ENCODE measurements around the gene DIPK2B.

The DIPK2B gene

GRCh38 chrX:45196701-45197100, 4.0 kb downstream of the DIPK2B start:
- Histone ChIP-seq H3K4me2 (ENCODE audit: low read length) (no peak overlapping the region), H3K4me3 (ENCODE audit: low read length) (no peak overlapping the region), H3K9me3 (replicated peaks; ENCODE audit: low read length) (no peaks in the 10 kb centered on the region), H3K27me3 (ENCODE audit: control insufficient read depth, insufficient read depth, low read length) (peaks cover 41% of the 10 kb centered on the region), H3K4me1 (ENCODE audit: control insufficient read depth, insufficient read depth, low read length) (no peaks in the 10 kb centered on the region), H3K9ac (ENCODE audit: low read depth, low read length) (no peak overlapping the region), H3K36me3 (ENCODE audit: insufficient read depth, low read length) (no peaks in the 10 kb centered on the region)

DNA sequence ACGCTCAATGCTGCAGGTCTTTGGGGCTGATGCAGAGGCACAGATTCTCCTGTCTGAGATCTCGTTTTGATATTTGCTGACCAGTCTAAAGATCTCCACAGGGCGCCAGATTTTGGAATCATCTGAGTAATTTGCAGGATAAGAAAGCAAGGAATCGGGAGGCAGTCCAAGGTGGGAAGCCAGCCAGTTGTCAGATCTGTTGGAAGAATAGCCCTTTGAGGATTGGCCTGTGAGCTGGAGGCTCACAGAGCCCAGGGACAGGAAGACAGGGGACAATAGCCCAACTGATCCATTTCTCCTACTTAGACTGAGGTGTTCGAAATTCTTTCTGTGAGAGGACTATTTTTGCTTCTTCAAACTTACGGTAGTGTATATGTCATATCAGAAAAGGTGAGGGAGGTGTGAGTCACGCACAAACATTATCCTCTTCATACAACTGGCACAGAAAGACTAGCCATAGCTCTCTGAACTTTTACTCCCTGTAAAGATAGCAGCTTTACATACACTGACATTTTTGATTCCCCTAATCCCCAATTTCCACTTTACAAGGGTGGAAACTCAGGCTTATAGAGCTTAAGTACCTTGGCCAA, 8.8 kb downstream of the DIPK2B start:
- Histone ChIP-seq H3K4me2 (ENCODE audit: low read length) (no peak overlapping the region), H3K9me3 (replicated peaks; ENCODE audit: low read length) (no peaks in the 10 kb centered on the region), H3K9ac (ENCODE audit: low read depth, low read length) (no peak overlapping the region), H3K4me3 (ENCODE audit: low read length) (no peak overlapping the region), H3K27me3 (ENCODE audit: control insufficient read depth, insufficient read depth, low read length) (peaks cover 14% of the 10 kb centered on the region), H3K4me1 (ENCODE audit: control insufficient read depth, insufficient read depth, low read length) (peaks cover 5% of the 10 kb centered on the region), H3K36me3 (ENCODE audit: insufficient read depth, low read length) (no peaks in the 10 kb centered on the region)

DNA sequence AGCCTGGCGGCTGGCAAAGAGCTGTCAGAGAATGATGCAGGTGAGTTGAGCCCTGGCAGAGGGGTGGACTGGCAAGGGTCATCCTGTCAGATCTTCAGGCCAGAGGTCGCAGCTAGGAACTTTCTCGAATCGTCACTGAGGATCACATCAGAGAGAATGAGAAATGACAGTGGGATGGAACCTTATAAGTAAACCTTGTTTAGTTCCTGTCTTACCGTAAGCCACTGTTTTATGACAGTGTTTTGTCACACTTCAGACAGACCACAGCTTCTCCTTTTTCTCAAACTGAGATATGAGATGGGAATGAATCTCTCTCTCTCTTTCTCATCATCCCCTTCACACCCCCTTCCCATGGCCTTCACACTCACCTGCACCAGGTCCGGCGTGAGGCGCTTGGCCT, 9.3 kb downstream of the DIPK2B start:
- Histone ChIP-seq H3K27me3 (ENCODE audit: control insufficient read depth, insufficient read depth, low read length) (peaks cover 14% of the 10 kb centered on the region), H3K4me1 (ENCODE audit: control insufficient read depth, insufficient read depth, low read length) (peaks cover 5% of the 10 kb centered on the region), H3K9me3 (replicated peaks; ENCODE audit: low read length) (no peaks in the 10 kb centered on the region), H3K4me2 (ENCODE audit: low read length) (no peak overlapping the region), H3K36me3 (ENCODE audit: insufficient read depth, low read length) (no peaks in the 10 kb centered on the region), H3K9ac (ENCODE audit: low read depth, low read length) (no peak overlapping the region), H3K4me3 (ENCODE audit: low read length) (no peak overlapping the region)

DNA sequence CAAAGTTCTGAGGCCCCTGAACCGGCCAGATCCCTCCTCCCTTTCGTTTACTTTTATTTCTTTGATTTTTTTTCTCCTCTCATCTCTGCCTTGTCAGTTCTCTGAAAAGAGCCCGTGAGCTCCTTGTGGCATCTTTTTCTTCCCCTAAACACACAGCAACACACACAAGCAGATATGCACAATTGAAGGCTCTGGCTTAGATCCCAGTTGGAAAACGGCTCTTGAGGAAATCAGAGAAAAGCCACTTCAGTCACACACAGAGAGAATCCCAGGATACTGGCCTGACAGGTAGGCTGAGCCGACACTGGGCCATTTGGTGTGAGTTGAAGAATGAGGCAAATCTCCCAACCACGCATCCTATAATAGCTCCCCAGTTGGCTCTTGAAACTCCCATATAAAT, 12.9 kb downstream of the DIPK2B start:
- Histone ChIP-seq H3K9me3 (replicated peaks; ENCODE audit: low read length) (no peaks in the 10 kb centered on the region), H3K9ac (ENCODE audit: low read depth, low read length) (peak overlapping the region; percentile 54), H3K4me3 (ENCODE audit: low read length) (peak overlapping the region; percentile 66), H3K4me2 (ENCODE audit: low read length) (peak overlapping the region; percentile 80), H3K4me1 (ENCODE audit: control insufficient read depth, insufficient read depth, low read length) (peaks cover 5% of the 10 kb centered on the region), H3K36me3 (ENCODE audit: insufficient read depth, low read length) (no peaks in the 10 kb centered on the region), H3K27me3 (ENCODE audit: control insufficient read depth, insufficient read depth, low read length) (peaks cover 5% of the 10 kb centered on the region)

- Histone ChIP-seq H3K9ac (ENCODE audit: low read depth, low read length) (peak overlapping the region; percentile 54), H3K9me3 (replicated peaks; ENCODE audit: low read length) (no peaks in the 10 kb centered on the region), H3K27me3 (ENCODE audit: control insufficient read depth, insufficient read depth, low read length) (peaks cover 8% of the 10 kb centered on the region), H3K4me3 (ENCODE audit: low read length) (no peak overlapping the region), H3K36me3 (ENCODE audit: insufficient read depth, low read length) (no peaks in the 10 kb centered on the region), H3K4me1 (ENCODE audit: control insufficient read depth, insufficient read depth, low read length) (peaks cover 5% of the 10 kb centered on the region), H3K4me2 (ENCODE audit: low read length) (no peak overlapping the region)
These were observed 14.0 kb downstream of the DIPK2B start for GRCh38 chrX:45186643-45187026.

DNA sequence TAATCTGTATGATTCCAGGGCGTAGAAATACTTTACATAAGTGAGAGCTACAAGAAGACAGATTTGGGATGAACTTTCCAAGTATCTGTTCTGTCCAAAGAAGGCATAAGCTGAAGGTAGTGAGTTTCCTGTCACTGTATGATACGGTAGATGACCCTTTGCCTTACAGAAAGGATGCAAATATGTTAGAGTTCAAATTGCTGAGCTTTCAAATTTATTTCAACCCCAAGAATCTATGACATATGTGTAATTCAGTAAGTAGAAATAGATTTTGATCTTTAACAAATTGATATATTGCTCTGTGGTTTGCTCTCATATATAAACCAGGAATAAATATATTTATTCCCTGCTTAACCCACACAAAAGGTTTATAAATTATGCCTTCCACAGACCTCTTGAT, 16.5 kb downstream of the DIPK2B start:
- peaks cover 5% of the 10 kb centered on the region for H3K4me1 ChIP-seq (ENCODE audit: control insufficient read depth, insufficient read depth, low read length)
- H3K9ac ChIP-seq (ENCODE audit: low read depth, low read length) = no peak overlapping the region
- no peaks in the 10 kb centered on the region for H3K36me3 ChIP-seq (ENCODE audit: insufficient read depth, low read length)
- peaks cover 6% of the 10 kb centered on the region for H3K27me3 ChIP-seq (ENCODE audit: control insufficient read depth, insufficient read depth, low read length)
- no peak overlapping the region for H3K4me3 ChIP-seq (ENCODE audit: low read length)
- H3K4me2 ChIP-seq (ENCODE audit: low read length) = no peak overlapping the region
- no peaks in the 10 kb centered on the region for H3K9me3 ChIP-seq (replicated peaks; ENCODE audit: low read length)

DNA sequence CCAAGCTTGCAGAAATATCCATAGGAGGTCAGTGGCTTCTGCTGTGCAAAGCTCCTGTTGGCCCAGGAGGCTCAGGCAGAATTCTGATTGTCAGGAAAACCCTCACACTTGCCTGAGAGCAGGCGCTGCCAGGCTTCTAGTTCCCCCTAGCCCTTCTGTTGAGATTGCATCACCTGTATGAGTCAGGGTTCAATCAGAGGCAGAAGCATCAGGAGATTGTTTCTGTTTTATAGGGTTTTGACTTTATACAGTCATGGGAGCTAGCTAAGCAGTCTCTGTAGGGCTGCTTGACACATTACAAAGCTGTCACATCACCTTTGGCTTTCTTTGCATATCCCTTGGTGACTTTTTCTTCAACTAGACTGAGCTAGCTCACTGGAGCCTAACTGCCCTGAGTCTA, 27.8 kb downstream of the DIPK2B start:
- H3K36me3 ChIP-seq (ENCODE audit: insufficient read depth, low read length) = no peaks in the 10 kb centered on the region
- H3K4me1 ChIP-seq (ENCODE audit: control insufficient read depth, insufficient read depth, low read length) = no peaks in the 10 kb centered on the region
- no peak overlapping the region for H3K9ac ChIP-seq (ENCODE audit: low read depth, low read length)
- H3K9me3 ChIP-seq (replicated peaks; ENCODE audit: low read length) = no peaks in the 10 kb centered on the region
- H3K4me2 ChIP-seq (ENCODE audit: low read length) = no peak overlapping the region
- no peak overlapping the region for H3K4me3 ChIP-seq (ENCODE audit: low read length)
- peaks cover 18% of the 10 kb centered on the region for H3K27me3 ChIP-seq (ENCODE audit: control insufficient read depth, insufficient read depth, low read length)

GRCh38 chrX:45166781-45167180, 33.9 kb downstream of the DIPK2B start:
- H3K4me3 ChIP-seq (ENCODE audit: low read length) = no peak overlapping the region
- no peaks in the 10 kb centered on the region for H3K9me3 ChIP-seq (replicated peaks; ENCODE audit: low read length)
- no peak overlapping the region for H3K9ac ChIP-seq (ENCODE audit: low read depth, low read length)
- H3K36me3 ChIP-seq (ENCODE audit: insufficient read depth, low read length) = no peaks in the 10 kb centered on the region
- H3K27me3 ChIP-seq (ENCODE audit: control insufficient read depth, insufficient read depth, low read length) = peaks cover 28% of the 10 kb centered on the region
- no peak overlapping the region for H3K4me2 ChIP-seq (ENCODE audit: low read length)
- H3K4me1 ChIP-seq (ENCODE audit: control insufficient read depth, insufficient read depth, low read length) = no peaks in the 10 kb centered on the region

- Histone ChIP-seq H3K36me3 (ENCODE audit: insufficient read depth, low read length) (no peaks in the 10 kb centered on the region), H3K27me3 (ENCODE audit: control insufficient read depth, insufficient read depth, low read length) (peaks cover 20% of the 10 kb centered on the region), H3K9ac (ENCODE audit: low read depth, low read length) (no peak overlapping the region), H3K4me2 (ENCODE audit: low read length) (no peak overlapping the region), H3K4me3 (ENCODE audit: low read length) (no peak overlapping the region), H3K4me1 (ENCODE audit: control insufficient read depth, insufficient read depth, low read length) (no peaks in the 10 kb centered on the region), H3K9me3 (replicated peaks; ENCODE audit: low read length) (no peaks in the 10 kb centered on the region)
These were observed 35.0 kb downstream of the DIPK2B start for GRCh38 chrX:45165726-45166125.

- no peaks in the 10 kb centered on the region for H3K4me1 ChIP-seq (ENCODE audit: control insufficient read depth, insufficient read depth, low read length)
- H3K36me3 ChIP-seq (ENCODE audit: insufficient read depth, low read length) = no peaks in the 10 kb centered on the region
- H3K27me3 ChIP-seq (ENCODE audit: control insufficient read depth, insufficient read depth, low read length) = peaks cover 20% of the 10 kb centered on the region
- no peaks in the 10 kb centered on the region for H3K9me3 ChIP-seq (replicated peaks; ENCODE audit: low read length)
- no peak overlapping the region for H3K4me3 ChIP-seq (ENCODE audit: low read length)
- H3K4me2 ChIP-seq (ENCODE audit: low read length) = no peak overlapping the region
- no peak overlapping the region for H3K9ac ChIP-seq (ENCODE audit: low read depth, low read length)
These were observed 35.7 kb downstream of the DIPK2B start for GRCh38 chrX:45164995-45165394.

DNA sequence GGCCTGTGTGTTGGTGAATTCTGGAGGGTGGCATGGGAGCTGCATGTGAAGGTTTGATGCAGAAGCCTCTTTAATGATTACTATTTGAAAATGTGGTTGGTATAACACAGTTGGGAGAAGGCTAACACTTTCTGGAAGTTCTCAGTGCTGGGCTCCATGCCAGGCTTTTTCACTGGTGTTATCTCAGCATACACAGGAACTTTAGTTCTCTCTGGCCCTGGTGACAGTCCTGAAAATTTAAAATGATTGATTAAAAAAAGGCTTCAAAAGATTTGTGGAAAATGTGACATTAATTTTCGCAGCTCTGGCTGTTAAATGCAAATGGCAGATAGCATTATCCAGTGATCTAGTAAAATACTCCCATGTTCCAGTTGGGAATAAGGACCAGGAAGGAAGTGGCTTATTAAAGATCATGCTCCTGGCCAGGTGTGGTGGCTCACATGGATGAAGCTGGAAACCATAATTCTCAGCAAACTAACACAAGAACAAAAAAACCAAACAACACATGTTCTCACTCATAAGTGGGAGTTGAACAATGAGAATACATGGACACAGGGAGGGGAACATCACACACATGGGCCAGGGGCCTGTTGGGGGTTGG, 36.6 kb downstream of the DIPK2B start:
- peaks cover 20% of the 10 kb centered on the region for H3K27me3 ChIP-seq (ENCODE audit: control insufficient read depth, insufficient read depth, low read length)
- no peak overlapping the region for H3K9ac ChIP-seq (ENCODE audit: low read depth, low read length)
- no peaks in the 10 kb centered on the region for H3K4me1 ChIP-seq (ENCODE audit: control insufficient read depth, insufficient read depth, low read length)
- H3K36me3 ChIP-seq (ENCODE audit: insufficient read depth, low read length) = no peaks in the 10 kb centered on the region
- H3K9me3 ChIP-seq (replicated peaks; ENCODE audit: low read length) = no peaks in the 10 kb centered on the region
- no peak overlapping the region for H3K4me2 ChIP-seq (ENCODE audit: low read length)
- no peak overlapping the region for H3K4me3 ChIP-seq (ENCODE audit: low read length)

DNA sequence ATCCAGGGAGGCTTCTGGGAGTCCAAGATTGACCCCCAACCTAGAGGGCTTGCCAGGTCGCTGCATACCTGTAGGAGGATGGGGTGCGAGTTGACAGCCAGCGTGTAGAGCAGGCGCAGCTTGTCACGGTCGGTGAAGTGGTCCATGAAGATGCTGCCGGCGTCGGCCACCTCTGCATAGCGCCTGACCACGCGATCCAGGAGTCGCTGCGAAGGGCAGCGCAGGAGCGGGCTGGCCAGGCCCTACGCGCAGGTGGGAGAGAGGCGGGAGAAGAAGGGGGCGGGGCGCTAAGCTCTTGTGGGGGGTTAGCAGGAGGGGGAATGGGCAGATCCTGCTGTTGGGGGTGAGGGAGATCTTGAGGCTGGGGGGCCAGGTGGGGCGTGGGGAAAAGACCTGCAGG, 43.0 kb downstream of the DIPK2B start:
- no peak overlapping the region for H3K4me2 ChIP-seq (ENCODE audit: low read length)
- peaks cover 5% of the 10 kb centered on the region for H3K4me1 ChIP-seq (ENCODE audit: control insufficient read depth, insufficient read depth, low read length)
- peaks cover 10% of the 10 kb centered on the region for H3K27me3 ChIP-seq (ENCODE audit: control insufficient read depth, insufficient read depth, low read length)
- no peak overlapping the region for H3K9ac ChIP-seq (ENCODE audit: low read depth, low read length)
- no peaks in the 10 kb centered on the region for H3K36me3 ChIP-seq (ENCODE audit: insufficient read depth, low read length)
- H3K9me3 ChIP-seq (replicated peaks; ENCODE audit: low read length) = no peaks in the 10 kb centered on the region
- no peak overlapping the region for H3K4me3 ChIP-seq (ENCODE audit: low read length)
